K562 (cell line): ENCODE data around the gene KCNQ4. TPM values are rescaled to one million over a fixed set of nuclear protein-coding genes. Genes with fewer than 3 reads are reported as not detected.

Experiments
- ATAC-seq: fragments of 200-7000 bp; cut with Tn5 transposase; 3 replicates; pipeline ENCODE4 v1.9.1; 2020; ENCODE audit warnings: moderate library complexity
- BruUV-seq: library from RNA; stranded (reverse); fragments of 400-500 nt; replicated peaks from 2 replicates; lab custom pipeline; 2021; lab: Mats Ljungman, UMichigan
- CTCF ChIA-PET: fragments of 300-600 bp; formaldehyde crosslinking; extraction: SDS; loops from one replicate; lab custom pipeline; 2021; ENCODE audit warnings: low intra/inter-chr PET ratio; lab: Yijun Ruan, JAX
- POLR2A ChIA-PET: fragments of 300-600, 350-650 bp; sonication (Branson Sonifier 250); formaldehyde crosslinking; extraction: SDS; loops from one replicate; lab custom pipeline; 2021; ENCODE audit warnings: antibody characterized with exemption, inconsistent platforms; lab: Yijun Ruan, JAX
- DNase-seq, 4 experiments: peaks; one replicate each; pipeline versions ENCODE4 v3.0.0 to v3.0.0-alpha.2; 2011 to 2018; ENCODE audit warnings: low spot score in 3 of 4, mixed read lengths in 3 of 4; ENCODE audit errors: extremely low read depth in 1 of 4
- FAIRE-seq: peaks from 2 replicates; lab custom pipeline; 2011; peaks lifted over from hg19 to GRCh38; lab: Jason Lieb, UNC
- H2AFZ ChIP-seq: 2 replicates; pipeline ENCODE4 v1.6.0; 2011; ENCODE audit warnings: low read depth, low read length, control low read depth, inconsistent platforms
- H3K27ac ChIP-seq: fragments of 200-600 bp; 3 replicates; pipeline ENCODE4 v1.8.0; 2011; ENCODE audit warnings: low read depth, mild to moderate bottlenecking, control low read depth, inconsistent platforms, low read length, moderate library complexity, mixed read lengths; ENCODE audit errors: extremely low read depth
- H3K27me3 ChIP-seq, 2 experiments: fragments of 300-600 bp in 1 of 2; 2 replicates in 1 of 2; 3 replicates in 1 of 2; pipeline versions ENCODE4 v1.6.0 to v1.8.0; 2011; ENCODE audit warnings: inconsistent platforms in 2 of 2, low read length in 2 of 2, mild to moderate bottlenecking in 1 of 2, mixed read lengths in 1 of 2, moderate library complexity in 1 of 2; ENCODE audit not compliant: control insufficient read depth in 2 of 2, insufficient read depth in 2 of 2
- H3K36me3 ChIP-seq: fragments of 300-600 bp; 3 replicates; pipeline ENCODE4 v1.8.0; 2011; ENCODE audit warnings: mild to moderate bottlenecking, low read length, inconsistent platforms; ENCODE audit not compliant: control insufficient read depth, insufficient read depth
- H3K4me1 ChIP-seq, 2 experiments: fragments of 200-600 bp in 1 of 2; replicated peaks in 1 of 2; 2 replicates in 1 of 2; 3 replicates in 1 of 2; pipeline versions ENCODE4 v1.5.1 to v1.8.0; 2011; ENCODE audit warnings: inconsistent platforms in 2 of 2, low read length in 2 of 2, mild to moderate bottlenecking in 1 of 2, mixed read lengths in 1 of 2, moderate library complexity in 1 of 2; ENCODE audit not compliant: control insufficient read depth in 2 of 2, insufficient read depth in 2 of 2
- H3K4me2 ChIP-seq: 2 replicates; pipeline ENCODE4 v1.6.1; 2011; ENCODE audit warnings: low read length, control low read depth, inconsistent platforms, mixed read lengths; ENCODE audit not compliant: insufficient read depth
- H3K4me3 ChIP-seq: fragments of 200-600 bp; sonication (generic), shearing (Covaris generic); 2 replicates; pipeline ENCODE4 v1.5.1; 2016; ENCODE audit warnings: control low read depth, inconsistent platforms
- H3K79me2 ChIP-seq: fragments of 200-600 bp; 3 replicates; pipeline ENCODE4 v1.8.0; 2011; ENCODE audit warnings: low read length, inconsistent platforms; ENCODE audit not compliant: control insufficient read depth, insufficient read depth
- H3K9ac ChIP-seq, 2 experiments: 2 replicates each; pipeline versions ENCODE4 v1.6.0 to v1.6.1; 2011; ENCODE audit warnings: low read depth in 2 of 2, low read length in 2 of 2, control low read depth in 1 of 2, inconsistent platforms in 1 of 2, mild to moderate bottlenecking in 1 of 2, mixed read lengths in 1 of 2; ENCODE audit not compliant: insufficient read depth in 1 of 2
- H3K9me1 ChIP-seq: one replicate; pipeline ENCODE4 v1.6.0; 2011; ENCODE audit warnings: inconsistent platforms, mild to moderate bottlenecking, low read length, moderate library complexity; ENCODE audit not compliant: control insufficient read depth, insufficient read depth
- H3K9me3 ChIP-seq: replicated peaks from 2 replicates; pipeline ENCODE4 v1.5.1; 2011; ENCODE audit warnings: low read depth, low read length, inconsistent platforms; ENCODE audit not compliant: control insufficient read depth, insufficient read depth
- H4K20me1 ChIP-seq: replicated peaks from 2 replicates; pipeline ENCODE4 v1.6.1; 2011; ENCODE audit warnings: low read length, inconsistent platforms, mixed read lengths; ENCODE audit not compliant: control insufficient read depth, insufficient read depth
- BMI1 ChIP-seq: fragments of 150-350 bp; IDR thresholded peaks from 2 replicates; pipeline ENCODE4 v1.6.1; 2014; ENCODE audit warnings: low read length
- DPF2 ChIP-seq: fragments of 450-650 bp; IDR thresholded peaks from 2 replicates; pipeline ENCODE4 v1.6.1; 2016
- FIP1L1 ChIP-seq: fragments of 200-400 bp; formaldehyde crosslinking; IDR thresholded peaks from 2 replicates; pipeline ENCODE4 v1.6.1; 2018; ENCODE audit warnings: mild to moderate bottlenecking, low read depth, low read length; ENCODE audit not compliant: poor library complexity, severe bottlenecking
- FOXK2 ChIP-seq, 2 experiments: fragments of 450-650 bp; IDR thresholded peaks in 1 of 2; conservative IDR thresholded peaks in 1 of 2; 2 replicates each; pipeline ENCODE4 v1.6.1; 2016; ENCODE audit warnings: low read depth in 2 of 2, mild to moderate bottlenecking in 1 of 2
- GATAD2A ChIP-seq: fragments of 450-650 bp; IDR thresholded peaks from 2 replicates; pipeline ENCODE4 v1.6.1; 2017
- HNRNPLL ChIP-seq: fragments of 200-400 bp; formaldehyde crosslinking; IDR thresholded peaks from 2 replicates; pipeline ENCODE4 v1.6.1; 2017; ENCODE audit warnings: low read length, low read depth, mild to moderate bottlenecking; ENCODE audit not compliant: poor library complexity, severe bottlenecking
- IRF9 ChIP-seq: fragments of 450-650 bp; IDR thresholded peaks from 2 replicates; pipeline ENCODE4 v1.6.1; 2016; ENCODE audit warnings: missing biosample characterization, missing genetic modification characterization
- LEF1 ChIP-seq: fragments of 450-650 bp; IDR thresholded peaks from 2 replicates; pipeline ENCODE4 v1.6.1; 2016; ENCODE audit warnings: mild to moderate bottlenecking
- PREB ChIP-seq: sonication (generic); formaldehyde crosslinking; IDR thresholded peaks from 2 replicates; pipeline ENCODE4 v1.8.1; 2023; ENCODE audit warnings: mild to moderate bottlenecking, missing genetic modification reagents
- RAD21 ChIP-seq, 2 experiments: fragments of 250-450 bp in 1 of 2; fragments of 450-650 bp in 1 of 2; sonication (Bioruptor Pico) in 1 of 2; formaldehyde crosslinking in 1 of 2; IDR thresholded peaks in 1 of 2; conservative IDR thresholded peaks in 1 of 2; 2 replicates each; pipeline versions ENCODE4 v1.4.0 to v1.8.0; 2020 to 2022; ENCODE audit warnings: mild to moderate bottlenecking in 2 of 2, moderate library complexity in 1 of 2
- RBM14 ChIP-seq: fragments of 200-400 bp; formaldehyde crosslinking; IDR thresholded peaks from 2 replicates; pipeline ENCODE4 v1.6.1; 2018; ENCODE audit warnings: low read depth, mild to moderate bottlenecking, low read length, moderate library complexity, borderline replicate concordance; ENCODE audit not compliant: insufficient read depth
- SMARCE1 ChIP-seq: fragments of 450-650 bp; IDR thresholded peaks from 2 replicates; pipeline ENCODE4 v1.7.1; 2016; ENCODE audit warnings: mild to moderate bottlenecking
- SREBF2 ChIP-seq: sonication (generic); formaldehyde crosslinking; IDR thresholded peaks from 2 replicates; pipeline ENCODE4 v1.4.0; 2020; ENCODE audit warnings: mild to moderate bottlenecking, missing genetic modification reagents
- TOE1 ChIP-seq, 2 experiments: fragments of 450-650 bp in 1 of 2; sonication (generic) in 1 of 2; formaldehyde crosslinking in 1 of 2; IDR thresholded peaks; 2 replicates each; pipeline versions ENCODE4 v1.7.1 to v1.8.0; 2016 to 2022; ENCODE audit warnings: borderline replicate concordance in 2 of 2, mild to moderate bottlenecking in 2 of 2, antibody characterized with exemption in 1 of 2, inconsistent platforms in 1 of 2, low read depth in 1 of 2, missing genetic modification reagents in 1 of 2, moderate library complexity in 1 of 2
- ZNF282 ChIP-seq: sonication (generic); formaldehyde crosslinking; IDR thresholded peaks from 2 replicates; pipeline ENCODE4 v1.8.1; 2023; ENCODE audit warnings: missing genetic modification reagents
- ZNF561 ChIP-seq: fragments of 450-650 bp; formaldehyde crosslinking; conservative IDR thresholded peaks from 2 replicates; pipeline ENCODE4 v1.4.0; 2020; ENCODE audit warnings: mild to moderate bottlenecking, moderate library complexity
- WGBS: fragments of 100-300 bp; shearing (Covaris generic); methylation state at CpG from one replicate; pipeline ENCODE4 v1.1.6; 2016; ENCODE audit warnings: low coverage, mixed read lengths; ENCODE audit not compliant: insufficient coverage; ENCODE audit errors: missing lambda C conversion rate; 5-methylcytosine and 5-hydroxymethylcytosine counted together
- in situ Hi-C: fragments of 300-500 bp; cut with MboI; formaldehyde crosslinking; loops from 4 replicates; pipeline ENCODE4 v1.15.0; 2018; ENCODE audit warnings: inconsistent platforms, mixed read lengths
- intact Hi-C: fragments of 100-400 bp; cut with micrococcal nuclease; formaldehyde crosslinking; loops from 2 replicates; pipeline ENCODE4 v1.14.2; 2022
- polyA plus RNA-seq, 8 experiments: library from polyadenylated mRNA; depleted of rRNA in 4 of 8; stranded (reverse) in 5 of 8; unstranded in 3 of 8; fragments of >200 nt; fragmentation: Nextera tagmentation in 2 of 8; fragmentation: Illumina TruSeq in 1 of 8; extraction: Ambion mirVana in 2 of 8; extraction: Trizol in 1 of 8; gene quantifications; 2 replicates each; pipeline versions ENCODE4 v1.2.1 to v1.2.3, GENCODE V29; 2011 to 2014; ENCODE audit warnings: inconsistent platforms in 1 of 8, missing spikeins in 1 of 8
- total RNA-seq, 7 experiments: library from RNA; depleted of rRNA in 6 of 7; stranded (reverse); fragments of >200 nt in 6 of 7; fragmentation: Illumina TruSeq in 2 of 7; extraction: Trizol in 2 of 7; gene quantifications; 2 replicates each; pipeline versions ENCODE4 v1.2.1 to v1.2.3, GENCODE V29; 2011 to 2021; ENCODE audit warnings: low replicate concordance in 1 of 7
- TF ChIP-seq, protein P1 (sequence below): fragments of 250-450 bp; sonication (Bioruptor Pico); IDR thresholded peaks from 2 replicates; pipeline ENCODE4 v1.5.0; 2021

KCNQ4 gene
- total and polyA plus RNA-seq, 9 of the 15 experiments (the other 6 are each of a cell fraction or from before 2014, with no cell fraction given), result 0.07 to 4.1 (median 0.79) TPM

DNA sequence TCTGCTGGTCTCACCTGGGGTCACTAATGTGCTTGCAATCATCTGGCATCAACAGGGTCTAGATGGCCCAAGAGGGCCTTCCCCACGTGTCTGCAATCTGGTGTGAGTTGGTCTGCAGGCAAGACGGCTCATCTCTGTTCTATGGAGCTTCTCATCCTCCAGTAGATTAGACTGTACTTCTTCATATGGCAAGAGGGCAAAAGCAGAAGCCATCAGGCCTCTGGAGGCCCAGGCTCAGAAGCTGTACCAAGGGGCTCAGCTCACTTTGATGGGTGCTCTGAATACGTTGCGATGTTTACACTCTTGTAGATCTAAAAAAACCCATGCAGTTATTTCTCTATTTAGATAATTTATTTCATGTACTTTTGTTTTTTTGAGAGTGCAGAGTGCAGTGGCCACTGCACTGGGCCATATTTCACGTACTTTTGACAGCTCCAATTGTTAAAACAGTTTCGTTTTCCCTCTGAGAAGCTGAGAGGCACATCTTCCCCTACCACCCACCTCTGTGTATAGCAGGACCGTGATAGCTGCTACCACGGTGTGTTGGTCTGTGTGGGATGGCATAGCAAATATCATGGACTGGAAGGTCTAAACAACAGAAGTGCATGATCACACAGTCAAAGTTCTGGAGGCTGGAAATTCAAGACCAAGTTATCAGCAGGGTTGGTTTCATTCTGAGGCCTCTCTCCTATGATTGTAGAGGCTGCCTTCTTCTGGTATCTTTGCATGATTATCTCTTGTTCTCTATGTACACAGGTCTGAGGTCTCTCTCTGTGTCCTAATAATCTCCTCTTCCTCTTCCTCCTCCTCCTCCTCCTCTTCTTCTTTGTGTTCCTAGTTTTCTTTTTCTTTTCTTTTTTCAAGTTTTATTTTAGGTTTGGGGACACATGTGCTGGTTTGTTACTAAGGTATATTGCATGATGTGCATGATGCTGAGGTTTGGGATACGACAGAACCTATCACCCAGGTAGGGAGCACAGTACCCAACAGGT is 61.6 kb downstream of the KCNQ4 start:
- ATAC-seq (peak; percentile 8; the same call in 1 of the 3 replicates), FAIRE-seq (peak; percentile 55), DNase-seq (no peak)
- Histone ChIP-seq H3K9ac (peak overlapping the region in 1 of 2 experiments; percentile 24; a peak in 3 of 4 replicates), H3K9me3 (no peaks in the 10 kb centered on the region; the same call in 1 of the 2 replicates), H3K27me3 (no peaks in the 10 kb centered on the region), H3K4me2 (peak overlapping the region; percentile 69), H2AFZ (peak overlapping the region; percentile 90), H3K36me3 (no peaks in the 10 kb centered on the region), H3K4me3 (no peak overlapping the region), H4K20me1 (no peaks in the 10 kb centered on the region), H3K79me2 (no peaks in the 10 kb centered on the region), H3K27ac (no peak overlapping the region; the same call in 1 of the 3 replicates), H3K9me1 (no peaks in the 10 kb centered on the region), H3K4me1 (peaks cover 10 to 39% of the 10 kb centered on the region in 2 experiments)
- WGBS, result 33% methylated on average over 9 of the region's 9 CpGs
- intact Hi-C loops, result loop anchor here (1.0 to 5.0 kb wide), 2 partner anchors 71 to 703 kb away; no protein-coding TSS in a partner anchor
- ChIA-PET CTCF (interaction anchor here (0.6 to 1.0 kb wide), 3 partner anchors 105 to 130 kb away, joined by 3 to 5 read pairs (median 4); no protein-coding TSS in a partner anchor), POLR2A (interaction anchor here (0.7 to 1.0 kb wide), 5 partner anchors 13 to 192 kb away, joined by 3 to 5 read pairs (median 3); partner anchors contain the start of gene CITED4)
- in situ Hi-C loops, result loop anchor here (5.0 kb wide), 2 partner anchors 63 to 218 kb away; partner anchors contain the start of gene KCNQ4
- no TSS peak for BruUV-seq
- peak; percentile 42; the same call in 1 of the 2 replicates for TF ChIP-seq SMARCE1
- TF ChIP-seq, protein P1, sequence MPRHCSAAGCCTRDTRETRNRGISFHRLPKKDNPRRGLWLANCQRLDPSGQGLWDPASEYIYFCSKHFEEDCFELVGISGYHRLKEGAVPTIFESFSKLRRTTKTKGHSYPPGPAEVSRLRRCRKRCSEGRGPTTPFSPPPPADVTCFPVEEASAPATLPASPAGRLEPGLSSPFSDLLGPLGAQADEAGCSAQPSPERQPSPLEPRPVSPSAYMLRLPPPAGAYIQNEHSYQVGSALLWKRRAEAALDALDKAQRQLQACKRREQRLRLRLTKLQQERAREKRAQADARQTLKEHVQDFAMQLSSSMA (CRISPR knock-in tag), result no peak
- TF ChIP-seq SREBF2, result no peak
- no peak for TF ChIP-seq ZNF282 (CRISPR knock-in tag)
- TF ChIP-seq RBM14, result no peak
- TF ChIP-seq BMI1, result no peak
- TF ChIP-seq GATAD2A, result no peak
- TF ChIP-seq HNRNPLL, result no peak
- TF ChIP-seq FIP1L1, result no peak
- peak in 1 of 2 experiments; percentile 55; a peak in 2 of 4 replicates for TF ChIP-seq FOXK2 (conservative IDR thresholded peaks at IDR 0.05 in 1 of 2, IDR thresholded peaks at IDR 0.05 in 1 of 2; ENCODE audit: low read depth in 2 of 2)
- TF ChIP-seq RAD21 (CRISPR knock-in tag; conservative IDR thresholded peaks at IDR 0.05 in 1 of 2, IDR thresholded peaks at IDR 0.05 in 1 of 2), result peak in 1 of 2 experiments; percentile 15; a peak in 1 of 4 replicates
- no peak for TF ChIP-seq TOE1 (IDR thresholded peaks at IDR 0.05; ENCODE audit: borderline replicate concordance)
- TF ChIP-seq TOE1 (CRISPR knock-in tag; IDR thresholded peaks at IDR 0.05; ENCODE audit: borderline replicate concordance, low read depth), result no peak
- no peak for TF ChIP-seq IRF9 (tag)
- 0 out of 2 replicates have a peak, but pooled peaks have one; percentile 14 for TF ChIP-seq DPF2
- no peak for TF ChIP-seq PREB
- no peak for TF ChIP-seq ZNF561 (CRISPR knock-in tag)
- TF ChIP-seq LEF1, result no peak
